Liver (tissue), 3 donors: ENCODE data around the gene ATP2B2.

Experiments used
- EGR1 ChIP-seq, 2 donors: IDR thresholded peaks; 2 replicates each; pipeline ENCODE4 v1.6.1; 2016 to 2018; ENCODE audit warnings: antibody characterized with exemption in 2 of 2, low read depth in 2 of 2
- FOXA1 ChIP-seq: IDR thresholded peaks from 2 replicates; pipeline ENCODE4 v1.6.1; 2016; ENCODE audit warnings: antibody characterized with exemption
- GABPA ChIP-seq, 2 donors: IDR thresholded peaks in 1 of 2; conservative IDR thresholded peaks in 1 of 2; 2 replicates each; pipeline ENCODE4 v1.6.1; 2016; ENCODE audit warnings: antibody characterized with exemption in 2 of 2, mild to moderate bottlenecking in 1 of 2, moderate library complexity in 1 of 2
- JUND ChIP-seq, 2 donors: IDR thresholded peaks; 2 replicates each; pipeline ENCODE4 v1.6.1; 2016; ENCODE audit warnings: antibody characterized with exemption in 2 of 2
- RAD21 ChIP-seq, 2 donors: IDR thresholded peaks; 2 replicates each; pipeline ENCODE4 v1.6.1; 2016; ENCODE audit warnings: antibody characterized with exemption in 2 of 2, mild to moderate bottlenecking in 2 of 2
- RXRA ChIP-seq, 2 donors: IDR thresholded peaks; 2 replicates each; pipeline ENCODE4 v1.6.1; 2017 to 2018; ENCODE audit warnings: antibody characterized with exemption in 2 of 2, mild to moderate bottlenecking in 1 of 2
- SP1 ChIP-seq: IDR thresholded peaks from 2 replicates; pipeline ENCODE4 v1.6.1; 2018; ENCODE audit warnings: antibody characterized with exemption, mild to moderate bottlenecking
- TAF1 ChIP-seq: conservative IDR thresholded peaks from 2 replicates; pipeline ENCODE4 v1.6.1; 2016; ENCODE audit warnings: antibody characterized with exemption, mild to moderate bottlenecking
- YY1 ChIP-seq: IDR thresholded peaks from 2 replicates; pipeline ENCODE4 v1.6.1; 2016; ENCODE audit warnings: antibody characterized with exemption, mild to moderate bottlenecking
- TF ChIP-seq, protein P1 (sequence below): fragments of 150-350 bp; IDR thresholded peaks from 2 replicates; pipeline ENCODE4 v1.5.1; 2017; ENCODE audit warnings: improper control_type of control experiment, low read depth, low read length; ENCODE audit not compliant: missing input control
- TF ChIP-seq, protein P2 (sequence below): IDR thresholded peaks from 2 replicates; pipeline ENCODE4 v1.6.1; 2016; ENCODE audit warnings: antibody characterized with exemption
- TF ChIP-seq, protein P3 (sequence below): IDR thresholded peaks from 2 replicates; pipeline ENCODE4 v1.6.1; 2016; ENCODE audit warnings: antibody characterized with exemption
- TF ChIP-seq, protein P4 (sequence below): IDR thresholded peaks from 2 replicates; pipeline ENCODE4 v1.6.1; 2016; ENCODE audit warnings: antibody characterized with exemption
- donor health status: healthy.
- donor health status: healthy.

DNA sequence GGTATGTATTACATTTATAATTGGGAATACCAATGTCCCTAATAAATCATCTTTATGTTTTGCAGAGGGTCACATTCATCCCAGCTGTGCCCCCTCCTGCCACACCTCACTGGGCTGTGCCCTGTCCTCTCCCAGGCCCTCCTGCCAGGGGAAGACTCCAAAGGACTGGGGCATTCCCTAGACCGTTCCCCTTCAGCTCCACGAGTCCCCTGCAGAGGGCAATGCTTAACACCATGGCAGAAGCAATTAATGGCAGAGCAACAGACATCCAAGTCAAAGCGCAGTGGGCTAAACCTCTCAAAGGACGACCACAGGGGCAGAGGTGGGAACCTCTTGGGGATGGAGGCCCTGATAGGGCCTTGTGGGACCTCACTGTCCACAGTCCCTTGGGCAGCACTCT, 113.1 kb downstream of the ATP2B2 start:
- TF ChIP-seq, protein P1, sequence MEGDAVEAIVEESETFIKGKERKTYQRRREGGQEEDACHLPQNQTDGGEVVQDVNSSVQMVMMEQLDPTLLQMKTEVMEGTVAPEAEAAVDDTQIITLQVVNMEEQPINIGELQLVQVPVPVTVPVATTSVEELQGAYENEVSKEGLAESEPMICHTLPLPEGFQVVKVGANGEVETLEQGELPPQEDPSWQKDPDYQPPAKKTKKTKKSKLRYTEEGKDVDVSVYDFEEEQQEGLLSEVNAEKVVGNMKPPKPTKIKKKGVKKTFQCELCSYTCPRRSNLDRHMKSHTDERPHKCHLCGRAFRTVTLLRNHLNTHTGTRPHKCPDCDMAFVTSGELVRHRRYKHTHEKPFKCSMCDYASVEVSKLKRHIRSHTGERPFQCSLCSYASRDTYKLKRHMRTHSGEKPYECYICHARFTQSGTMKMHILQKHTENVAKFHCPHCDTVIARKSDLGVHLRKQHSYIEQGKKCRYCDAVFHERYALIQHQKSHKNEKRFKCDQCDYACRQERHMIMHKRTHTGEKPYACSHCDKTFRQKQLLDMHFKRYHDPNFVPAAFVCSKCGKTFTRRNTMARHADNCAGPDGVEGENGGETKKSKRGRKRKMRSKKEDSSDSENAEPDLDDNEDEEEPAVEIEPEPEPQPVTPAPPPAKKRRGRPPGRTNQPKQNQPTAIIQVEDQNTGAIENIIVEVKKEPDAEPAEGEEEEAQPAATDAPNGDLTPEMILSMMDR: no peak
- TF ChIP-seq, protein P2, sequence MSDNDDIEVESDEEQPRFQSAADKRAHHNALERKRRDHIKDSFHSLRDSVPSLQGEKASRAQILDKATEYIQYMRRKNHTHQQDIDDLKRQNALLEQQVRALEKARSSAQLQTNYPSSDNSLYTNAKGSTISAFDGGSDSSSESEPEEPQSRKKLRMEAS: no peak
- TF ChIP-seq JUND (IDR thresholded peaks at IDR 0.05) (no peak), FOXA1 (no peak), TAF1 (no peak), YY1 (no peak), SP1 (no peak), RXRA (IDR thresholded peaks at IDR 0.05) (no peak), RAD21 (IDR thresholded peaks at IDR 0.05) (peak in 1 of 2 donors; percentile 30), GABPA (IDR thresholded peaks at IDR 0.05 in 1 of 2, conservative IDR thresholded peaks at IDR 0.05 in 1 of 2) (no peak), EGR1 (IDR thresholded peaks at IDR 0.05; ENCODE audit: low read depth in 2 of 2) (no peak)
- TF ChIP-seq, protein P3, sequence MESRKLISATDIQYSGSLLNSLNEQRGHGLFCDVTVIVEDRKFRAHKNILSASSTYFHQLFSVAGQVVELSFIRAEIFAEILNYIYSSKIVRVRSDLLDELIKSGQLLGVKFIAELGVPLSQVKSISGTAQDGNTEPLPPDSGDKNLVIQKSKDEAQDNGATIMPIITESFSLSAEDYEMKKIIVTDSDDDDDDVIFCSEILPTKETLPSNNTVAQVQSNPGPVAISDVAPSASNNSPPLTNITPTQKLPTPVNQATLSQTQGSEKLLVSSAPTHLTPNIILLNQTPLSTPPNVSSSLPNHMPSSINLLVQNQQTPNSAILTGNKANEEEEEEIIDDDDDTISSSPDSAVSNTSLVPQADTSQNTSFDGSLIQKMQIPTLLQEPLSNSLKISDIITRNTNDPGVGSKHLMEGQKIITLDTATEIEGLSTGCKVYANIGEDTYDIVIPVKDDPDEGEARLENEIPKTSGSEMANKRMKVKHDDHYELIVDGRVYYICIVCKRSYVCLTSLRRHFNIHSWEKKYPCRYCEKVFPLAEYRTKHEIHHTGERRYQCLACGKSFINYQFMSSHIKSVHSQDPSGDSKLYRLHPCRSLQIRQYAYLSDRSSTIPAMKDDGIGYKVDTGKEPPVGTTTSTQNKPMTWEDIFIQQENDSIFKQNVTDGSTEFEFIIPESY: no peak
- TF ChIP-seq, protein P4, sequence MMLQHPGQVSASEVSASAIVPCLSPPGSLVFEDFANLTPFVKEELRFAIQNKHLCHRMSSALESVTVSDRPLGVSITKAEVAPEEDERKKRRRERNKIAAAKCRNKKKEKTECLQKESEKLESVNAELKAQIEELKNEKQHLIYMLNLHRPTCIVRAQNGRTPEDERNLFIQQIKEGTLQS: no peak
